H1 (cell line): Measurements from ENCODE around the gene TGFBRAP1. TPM values are rescaled to one million over a fixed set of nuclear protein-coding genes. Genes with fewer than 3 reads are reported as not detected.
"Not testable (repeated sequence)": the region's sequence is repeated elsewhere in the genome, so short reads cannot be mapped to it uniquely, and the experiment has no call there.

ENCODE experiments used
- CTCF ChIA-PET: fragments of 300-600 bp; sonication (Branson Sonifier 250); formaldehyde crosslinking; loops from one replicate; lab custom pipeline; 2021; ENCODE audit not compliant: partially characterized antibody; lab: Charles Lee
- POLR2A ChIA-PET: fragments of 300-600 bp; sonication (Branson Sonifier 250); formaldehyde crosslinking; loops from one replicate; lab custom pipeline; 2021; ENCODE audit warnings: inconsistent platforms; ENCODE audit not compliant: partially characterized antibody; lab: Charles Lee
- DNase-seq, 2 experiments: peaks; one replicate each; pipeline versions ENCODE4 v3.0.0 to v3.0.0-alpha.2; 2010 to 2022; ENCODE audit warnings: low spot score in 2 of 2, low read depth in 1 of 2, mixed read lengths in 1 of 2
- FAIRE-seq: peaks from 2 replicates; lab custom pipeline; 2011; peaks lifted over from hg19 to GRCh38; lab: Jason Lieb, UNC
- H2AFZ ChIP-seq: 2 replicates; pipeline ENCODE4 v1.8.1; 2012; ENCODE audit warnings: low read length, inconsistent platforms
- H2AK5ac ChIP-seq: 2 replicates; pipeline ENCODE4 v1.6.1; 2013; ENCODE audit warnings: low read depth, low read length
- H2BK120ac ChIP-seq: replicated peaks from 2 replicates; pipeline ENCODE3; 2013; ENCODE audit warnings: low read depth, low read length, inconsistent platforms
- H2BK12ac ChIP-seq: 2 replicates; pipeline ENCODE4 v1.6.1; 2013; ENCODE audit warnings: low read depth, low read length
- H2BK15ac ChIP-seq: 2 replicates; pipeline ENCODE4 v1.6.1; 2013; ENCODE audit warnings: low read length
- H2BK20ac ChIP-seq: 2 replicates; pipeline ENCODE4 v1.6.1; 2013; ENCODE audit warnings: low read length
- H2BK5ac ChIP-seq: 2 replicates; pipeline ENCODE4 v1.6.1; 2013; ENCODE audit warnings: low read depth, low read length
- H3K14ac ChIP-seq: 2 replicates; pipeline ENCODE4 v1.6.1; 2013; ENCODE audit warnings: inconsistent platforms; ENCODE audit not compliant: insufficient read length
- H3K18ac ChIP-seq: 2 replicates; pipeline ENCODE4 v1.6.1; 2013; ENCODE audit warnings: low read length; ENCODE audit errors: extremely low read depth
- H3K23ac ChIP-seq: 2 replicates; pipeline ENCODE4 v1.6.1; 2013; ENCODE audit warnings: inconsistent platforms; ENCODE audit not compliant: insufficient read length
- H3K23me2 ChIP-seq: 2 replicates; pipeline ENCODE4 v1.6.1; 2013; ENCODE audit warnings: low read depth, low read length
- H3K27ac ChIP-seq: 2 replicates; pipeline ENCODE4 v1.6.1; 2011; ENCODE audit warnings: low read depth, low read length, inconsistent platforms
- H3K27me3 ChIP-seq, 4 experiments: replicated peaks in 1 of 4; 1 replicate in 1 of 4; 2 replicates in 3 of 4; pipeline versions ENCODE4 v1.6.1 to v1.8.1; 2011 to 2013; ENCODE audit warnings: low read length in 3 of 4, mild to moderate bottlenecking in 3 of 4, inconsistent platforms in 2 of 4, mixed read lengths in 2 of 4, moderate library complexity in 1 of 4; ENCODE audit not compliant: control insufficient read depth in 3 of 4, insufficient read depth in 3 of 4; ENCODE audit errors: extremely low read depth in 1 of 4
- H3K36me3 ChIP-seq, 4 experiments: 2 replicates each; pipeline versions ENCODE4 v1.6.1 to v1.8.1; 2011 to 2013; ENCODE audit warnings: mild to moderate bottlenecking in 4 of 4, low read length in 3 of 4, moderate library complexity in 2 of 4, control low read depth in 1 of 4, inconsistent platforms in 1 of 4; ENCODE audit not compliant: insufficient read depth in 4 of 4, control insufficient read depth in 2 of 4
- H3K4ac ChIP-seq: replicated peaks from 2 replicates; pipeline ENCODE3; 2013; ENCODE audit warnings: low read length, low read depth, mixed read lengths, inconsistent platforms; ENCODE audit not compliant: insufficient read length
- H3K4me1 ChIP-seq, 4 experiments: replicated peaks in 1 of 4; 1 replicate in 1 of 4; 2 replicates in 3 of 4; pipeline versions ENCODE4 v1.6.1 to v1.8.1; 2011 to 2013; ENCODE audit warnings: low read length in 3 of 4, inconsistent platforms in 2 of 4, mixed read lengths in 1 of 4; ENCODE audit not compliant: insufficient read depth in 4 of 4, control insufficient read depth in 3 of 4
- H3K4me2 ChIP-seq, 2 experiments: 2 replicates each; pipeline versions ENCODE4 v1.6.1 to v1.8.1; 2011 to 2013; ENCODE audit warnings: low read depth in 2 of 2, low read length in 2 of 2, control low read depth in 1 of 2, inconsistent platforms in 1 of 2, mild to moderate bottlenecking in 1 of 2; ENCODE audit not compliant: insufficient read depth in 1 of 2
- H3K4me3 ChIP-seq, 4 experiments: fragments of 200-600, 300-600 bp in 1 of 4; sonication (generic), shearing (Covaris generic), sonication (Bioruptor Twin) in 1 of 4; 2 replicates each; pipeline versions ENCODE4 v1.5.1 to v1.8.1; 2011 to 2016; ENCODE audit warnings: low read length in 4 of 4, low read depth in 3 of 4, control low read depth in 2 of 4, inconsistent platforms in 2 of 4, mild to moderate bottlenecking in 2 of 4, mixed read lengths in 1 of 4, moderate library complexity in 1 of 4; ENCODE audit not compliant: insufficient read depth in 2 of 4; ENCODE audit errors: extremely low read depth in 1 of 4
- H3K56ac ChIP-seq: replicated peaks from 2 replicates; pipeline ENCODE3; 2013; ENCODE audit warnings: low read depth, mild to moderate bottlenecking, mixed read lengths, low read length, inconsistent platforms; ENCODE audit not compliant: insufficient read length
- H3K79me1 ChIP-seq: 2 replicates; pipeline ENCODE4 v1.6.1; 2013; ENCODE audit warnings: low read depth, low read length, control low read depth
- H3K79me2 ChIP-seq, 2 experiments: 2 replicates each; pipeline versions ENCODE4 v1.6.1 to v1.8.1; 2012 to 2013; ENCODE audit warnings: low read length in 2 of 2, mild to moderate bottlenecking in 2 of 2, inconsistent platforms in 1 of 2; ENCODE audit not compliant: insufficient read depth in 2 of 2, control insufficient read depth in 1 of 2
- H3K9ac ChIP-seq, 4 experiments: replicated peaks in 1 of 4; 1 replicate in 1 of 4; 2 replicates in 3 of 4; pipeline versions ENCODE4 v1.6.1 to v1.8.1; 2011 to 2013; ENCODE audit warnings: low read depth in 3 of 4, low read length in 3 of 4, control low read depth in 2 of 4, mild to moderate bottlenecking in 2 of 4, moderate library complexity in 2 of 4, inconsistent platforms in 1 of 4; ENCODE audit errors: extremely low read depth in 1 of 4
- H3K9me3 ChIP-seq, 2 experiments: 2 replicates each; pipeline versions ENCODE4 v1.6.1 to v1.8.1; 2012 to 2013; ENCODE audit warnings: mild to moderate bottlenecking in 2 of 2, moderate library complexity in 2 of 2, control low read depth in 1 of 2, inconsistent platforms in 1 of 2, low read depth in 1 of 2, low read length in 1 of 2, mixed read lengths in 1 of 2; ENCODE audit not compliant: insufficient read depth in 2 of 2
- H4K20me1 ChIP-seq, 2 experiments: replicated peaks in 1 of 2; 2 replicates each; pipeline versions ENCODE3 to v1.8.1; 2011 to 2013; ENCODE audit warnings: inconsistent platforms in 2 of 2, low read length in 2 of 2, mild to moderate bottlenecking in 1 of 2; ENCODE audit not compliant: insufficient read depth in 2 of 2, control insufficient read depth in 1 of 2
- H4K5ac ChIP-seq: 2 replicates; pipeline ENCODE4 v1.6.1; 2013; ENCODE audit warnings: low read length, low read depth, mixed read lengths, inconsistent platforms; ENCODE audit not compliant: insufficient read length
- H4K8ac ChIP-seq: 2 replicates; pipeline ENCODE4 v1.8.0; 2013; ENCODE audit warnings: mild to moderate bottlenecking, moderate library complexity, low read length, inconsistent platforms; ENCODE audit not compliant: insufficient read depth; ENCODE audit errors: extremely low read depth
- H4K91ac ChIP-seq: replicated peaks from 2 replicates; pipeline ENCODE3; 2013; ENCODE audit warnings: low read length, mixed read lengths, inconsistent platforms; ENCODE audit not compliant: insufficient read length
- CTBP2 ChIP-seq: IDR thresholded peaks from 2 replicates; pipeline ENCODE4 v1.7.0; 2011; ENCODE audit warnings: borderline replicate concordance, mild to moderate bottlenecking, moderate library complexity, mixed read lengths, low read length; ENCODE audit not compliant: insufficient read depth, insufficient read length
- EGR1 ChIP-seq: IDR thresholded peaks from 2 replicates; pipeline ENCODE4 v1.6.1; 2011; ENCODE audit warnings: low read depth, low read length, borderline replicate concordance
- JUND ChIP-seq: IDR thresholded peaks from 2 replicates; pipeline ENCODE4 v1.6.1; 2011; ENCODE audit warnings: mild to moderate bottlenecking, improper control_type of control experiment, low read length
- POLR2AphosphoS5 ChIP-seq: IDR thresholded peaks from 2 replicates; pipeline ENCODE4 v1.6.1; 2011; ENCODE audit warnings: low read depth, low read length
- POU5F1 ChIP-seq: IDR thresholded peaks from 2 replicates; pipeline ENCODE4 v1.6.1; 2011; ENCODE audit warnings: low read depth, mild to moderate bottlenecking, low read length, moderate library complexity
- RAD21 ChIP-seq, 2 experiments: IDR thresholded peaks in 1 of 2; conservative IDR thresholded peaks in 1 of 2; 2 replicates each; pipeline ENCODE4 v1.6.1; 2011; ENCODE audit warnings: low read depth in 2 of 2, low read length in 2 of 2, improper control_type of control experiment in 1 of 2, inconsistent platforms in 1 of 2, mild to moderate bottlenecking in 1 of 2, moderate library complexity in 1 of 2
- SAP30 ChIP-seq: fragments of 300-600 bp; sonication (generic); IDR thresholded peaks from 2 replicates; pipeline ENCODE4 v1.7.1; 2012; ENCODE audit warnings: low read length, moderate library complexity, mild to moderate bottlenecking, inconsistent platforms; ENCODE audit not compliant: insufficient read depth, insufficient replicate concordance
- TBP ChIP-seq: IDR thresholded peaks from 2 replicates; pipeline ENCODE4 v1.6.1; 2011; ENCODE audit warnings: low read depth, low read length, improper control_type of control experiment
- TEAD4 ChIP-seq: IDR thresholded peaks from 2 replicates; pipeline ENCODE4 v1.6.1; 2012; ENCODE audit warnings: low read depth, low read length, inconsistent platforms, mixed read lengths
- WGBS, 2 experiments: shearing (Covaris generic) in 1 of 2; methylation state at CpG; one replicate each; pipeline versions ENCODE4 v1.1.6 to v1.1.7; 2013 to 2015; ENCODE audit warnings: low lambda C conversion rate in 2 of 2, mixed read lengths in 2 of 2, inconsistent platforms in 1 of 2, low coverage in 1 of 2, missing lambda C conversion rate in 1 of 2; ENCODE audit not compliant: insufficient replicate concordance in 2 of 2, insufficient coverage in 1 of 2, insufficient read length in 1 of 2; ENCODE audit errors: extremely low coverage in 1 of 2, missing lambda C conversion rate in 1 of 2; 5-methylcytosine and 5-hydroxymethylcytosine counted together
- polyA plus RNA-seq, 7 experiments: library from polyadenylated mRNA; depleted of rRNA in 3 of 7; stranded (reverse) in 5 of 7; unstranded in 2 of 7; fragments of >200 nt in 5 of 7; fragments of 200-250 nt in 2 of 7; gene quantifications; 1 replicate in 5 of 7; 2 replicates in 1 of 7; 4 replicates in 1 of 7; pipeline versions ENCODE4 v1.2.1 to v1.2.3, GENCODE V29; 2011 to 2013; ENCODE audit warnings: missing spikeins in 2 of 7, mixed read lengths in 2 of 7
- total RNA-seq: library from RNA; stranded (reverse); fragmentation: NEBNext Ultra II Directional; extraction: Animal tissue kit (Norgen Biotek cat#: 25700); gene quantifications from 2 replicates; pipeline ENCODE4 v1.2.1, GENCODE V29; 2021
- TF ChIP-seq, protein P1 (sequence below): IDR thresholded peaks from 2 replicates; pipeline ENCODE4 v1.6.1; 2012; ENCODE audit warnings: low read length, inconsistent platforms

The TGFBRAP1 gene
- total and polyA plus RNA-seq, 2 of the 8 experiments (the other 6 are each of a cell fraction or from before 2014, with no cell fraction given): 11.2 to 20.2 TPM

GRCh38 chr2:105327690-105328089 is 1.8 kb downstream of the TGFBRAP1 start (continued):
- TF ChIP-seq JUND (no peak), POU5F1 (no peak), POLR2AphosphoS5 (no peak), SAP30 (no peak), CTBP2 (no peak), TBP (no peak), TEAD4 (no peak), RAD21 (IDR thresholded peaks at IDR 0.05 in 1 of 2, conservative IDR thresholded peaks at IDR 0.05 in 1 of 2; ENCODE audit: low read depth in 2 of 2, low read length in 2 of 2) (no peak), EGR1 (no peak)
- TF ChIP-seq, protein P1, sequence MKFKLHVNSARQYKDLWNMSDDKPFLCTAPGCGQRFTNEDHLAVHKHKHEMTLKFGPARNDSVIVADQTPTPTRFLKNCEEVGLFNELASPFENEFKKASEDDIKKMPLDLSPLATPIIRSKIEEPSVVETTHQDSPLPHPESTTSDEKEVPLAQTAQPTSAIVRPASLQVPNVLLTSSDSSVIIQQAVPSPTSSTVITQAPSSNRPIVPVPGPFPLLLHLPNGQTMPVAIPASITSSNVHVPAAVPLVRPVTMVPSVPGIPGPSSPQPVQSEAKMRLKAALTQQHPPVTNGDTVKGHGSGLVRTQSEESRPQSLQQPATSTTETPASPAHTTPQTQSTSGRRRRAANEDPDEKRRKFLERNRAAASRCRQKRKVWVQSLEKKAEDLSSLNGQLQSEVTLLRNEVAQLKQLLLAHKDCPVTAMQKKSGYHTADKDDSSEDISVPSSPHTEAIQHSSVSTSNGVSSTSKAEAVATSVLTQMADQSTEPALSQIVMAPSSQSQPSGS: no peak

GRCh38 chr2:105327271-105327670 is 2.3 kb downstream of the TGFBRAP1 start:
- not testable (repeated sequence) for H2BK120ac ChIP-seq, H2BK20ac ChIP-seq, H3K9ac ChIP-seq, H3K56ac ChIP-seq, H3K23ac ChIP-seq, H4K91ac ChIP-seq, H2BK15ac ChIP-seq, H4K8ac ChIP-seq, DNase-seq, H3K27me3 ChIP-seq, H4K20me1 ChIP-seq, H2AFZ ChIP-seq, H2AK5ac ChIP-seq, H3K4ac ChIP-seq, H3K14ac ChIP-seq, H3K4me3 ChIP-seq, FAIRE-seq, H3K4me2 ChIP-seq, H4K5ac ChIP-seq, H2BK5ac ChIP-seq, H3K18ac ChIP-seq, H3K36me3 ChIP-seq, H3K27ac ChIP-seq, H3K9me3 ChIP-seq, H2BK12ac ChIP-seq
- WGBS, 2 experiments: 91% methylated on average over 3 of the region's 3 CpGs; no CpG with 5 or more reads in 1 of the 2 experiments
- Histone ChIP-seq H3K23me2 (peaks cover 10% of the 10 kb centered on the region; the same call in 1 of the 2 replicates), H3K79me2 (peaks cover 9 to 68% of the 10 kb centered on the region in 2 experiments; a peak in 3 of 4 replicates), H3K79me1 (peaks cover 22% of the 10 kb centered on the region), H3K4me1 (peaks cover 5 to 12% (median 10%) of the 10 kb centered on the region in 4 experiments; a peak in 5 of 7 replicates)
- CTCF ChIA-PET: interaction anchor here (0.7 to 1.2 kb wide), 3 partner anchors 49 to 216 kb away, joined by 3 read pairs; no protein-coding TSS in a partner anchor
- POLR2A ChIA-PET: interaction anchor here (1.3 to 2.1 kb wide), 2 partner anchors 10 to 11 kb away, joined by 3 to 10 read pairs; partner anchors contain the start of gene C2orf49
